ENCODE measurements around the gene HECW1. TPM values are rescaled to one million over a fixed set of nuclear protein-coding genes. Genes with fewer than 3 reads are reported as not detected.
A peak's percentile ranks its signal among the peaks of the same experiment; 100 is the strongest.

Gene HECW1
- total and polyA plus RNA-seq, 5 donors from 2014 or later, result 0.11 to 0.68 (median 0.34) TPM; not detected in 1

GRCh38 chr7:43362652-43363034 lies 250.2 kb downstream of the HECW1 start:
- H3K4me3 Mint-ChIP-seq, result no peak overlapping the region
- H3K9me3 Mint-ChIP-seq, result peaks cover 0 to 2% (median 0%) of the 10 kb centered on the region in 7 donors
- DNase-seq (no peak), ATAC-seq (ENCODE audit: low read depth in 2 of 2) (no peak)
- Histone ChIP-seq H3K36me3 (ENCODE audit: control insufficient read depth, insufficient read depth, low read length) (no peaks in the 10 kb centered on the region), H3K9me3 (ENCODE audit: control insufficient read depth in 2 of 2, low read length in 2 of 2) (no peaks in the 10 kb centered on the region), H3K27ac (ENCODE audit: insufficient read depth, low read length, poor library complexity, severe bottlenecking) (no peak overlapping the region), H3K4me3 (ENCODE audit: low read depth, low read length) (no peak overlapping the region), H3K27me3 (ENCODE audit: control insufficient read depth, insufficient read depth, low read length) (no peaks in the 10 kb centered on the region), H3K4me1 (ENCODE audit: control insufficient read depth, insufficient read depth, low read length, poor library complexity, severe bottlenecking) (no peaks in the 10 kb centered on the region)
- H3K4me1 Mint-ChIP-seq, result no peaks in the 10 kb centered on the region
- no peaks in the 10 kb centered on the region for H3K36me3 Mint-ChIP-seq
- peaks cover 9% of the 10 kb centered on the region for H3K27me3 Mint-ChIP-seq
- H3K27ac Mint-ChIP-seq, result no peak overlapping the region

DNA sequence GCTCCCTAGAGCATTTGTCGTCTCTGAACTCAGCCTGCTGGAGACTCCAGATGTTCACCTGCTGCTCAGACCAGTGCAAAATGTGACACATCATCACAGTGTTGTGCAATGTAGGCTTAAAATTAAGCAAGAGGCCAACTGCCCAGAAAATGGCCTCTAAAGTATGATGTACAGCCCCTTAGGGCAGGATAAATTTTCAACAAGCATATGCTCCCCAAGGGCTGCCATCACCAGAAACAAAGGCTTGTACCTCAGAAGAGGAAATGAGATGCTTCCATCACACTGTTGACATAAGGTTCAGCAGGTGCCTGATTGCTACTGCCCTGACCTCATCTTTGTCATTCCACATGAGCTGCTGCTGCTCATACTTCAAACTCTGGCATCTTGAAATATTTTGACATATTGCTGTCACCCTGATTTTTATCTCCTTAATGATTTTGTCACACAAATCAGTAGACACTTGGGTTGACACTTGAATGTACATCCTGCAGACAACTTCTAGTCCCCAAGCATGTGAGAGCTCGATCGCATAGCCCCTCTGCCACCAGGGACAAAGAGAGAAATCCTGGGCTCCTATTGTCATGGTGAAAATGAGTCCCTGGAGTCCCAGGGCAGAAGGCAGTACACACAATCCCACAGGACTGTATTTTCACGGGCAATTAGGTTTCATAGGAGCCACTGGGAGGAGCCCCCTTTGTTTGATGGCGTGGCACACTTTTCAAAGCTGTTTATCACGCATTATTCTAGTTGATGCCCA lies 250.8 kb downstream of the HECW1 start:
- H3K4me3 ChIP-seq (ENCODE audit: low read depth, low read length), result no peak overlapping the region
- H3K4me1 ChIP-seq (ENCODE audit: control insufficient read depth, insufficient read depth, low read length, poor library complexity, severe bottlenecking), result no peaks in the 10 kb centered on the region
- Mint-ChIP-seq H3K4me1 (no peaks in the 10 kb centered on the region), H3K4me3 (no peak overlapping the region), H3K27me3 (peaks cover 13% of the 10 kb centered on the region), H3K27ac (no peak overlapping the region), H3K9me3 (peaks cover 0 to 2% (median 0%) of the 10 kb centered on the region in 7 donors), H3K36me3 (no peaks in the 10 kb centered on the region)
- no peaks in the 10 kb centered on the region for H3K9me3 ChIP-seq (ENCODE audit: control insufficient read depth in 2 of 2, low read length in 2 of 2)
- DNase-seq (no peak), ATAC-seq (ENCODE audit: low read depth in 2 of 2) (no peak)
- H3K27me3 ChIP-seq (ENCODE audit: control insufficient read depth, insufficient read depth, low read length), result no peaks in the 10 kb centered on the region
- no peaks in the 10 kb centered on the region for H3K36me3 ChIP-seq (ENCODE audit: control insufficient read depth, insufficient read depth, low read length)
- no peak overlapping the region for H3K27ac ChIP-seq (ENCODE audit: insufficient read depth, low read length, poor library complexity, severe bottlenecking)

GRCh38 chr7:43364391-43364790 lies 251.9 kb downstream of the HECW1 start:
- DNase-seq, result no peak
- Histone ChIP-seq H3K9me3 (ENCODE audit: control insufficient read depth in 2 of 2, low read length in 2 of 2) (no peaks in the 10 kb centered on the region), H3K4me1 (ENCODE audit: control insufficient read depth, insufficient read depth, low read length, poor library complexity, severe bottlenecking) (no peaks in the 10 kb centered on the region), H3K4me3 (ENCODE audit: low read depth, low read length) (no peak overlapping the region), H3K27ac (ENCODE audit: insufficient read depth, low read length, poor library complexity, severe bottlenecking) (no peak overlapping the region), H3K36me3 (ENCODE audit: control insufficient read depth, insufficient read depth, low read length) (no peaks in the 10 kb centered on the region), H3K27me3 (ENCODE audit: control insufficient read depth, insufficient read depth, low read length) (no peaks in the 10 kb centered on the region)
- Mint-ChIP-seq H3K4me1 (no peaks in the 10 kb centered on the region), H3K27me3 (peaks cover 13% of the 10 kb centered on the region), H3K27ac (no peak overlapping the region), H3K36me3 (no peaks in the 10 kb centered on the region), H3K9me3 (peaks cover 0 to 2% (median 0%) of the 10 kb centered on the region in 7 donors), H3K4me3 (no peak overlapping the region)
- no peak for ATAC-seq (ENCODE audit: low read depth in 2 of 2)

- Mint-ChIP-seq H3K36me3 (no peaks in the 10 kb centered on the region), H3K9me3 (peaks cover 0 to 5% (median 0%) of the 10 kb centered on the region in 7 donors)
Measured at GRCh38 chr7:43372676-43373355, 260.4 kb downstream of the HECW1 start.

DNA sequence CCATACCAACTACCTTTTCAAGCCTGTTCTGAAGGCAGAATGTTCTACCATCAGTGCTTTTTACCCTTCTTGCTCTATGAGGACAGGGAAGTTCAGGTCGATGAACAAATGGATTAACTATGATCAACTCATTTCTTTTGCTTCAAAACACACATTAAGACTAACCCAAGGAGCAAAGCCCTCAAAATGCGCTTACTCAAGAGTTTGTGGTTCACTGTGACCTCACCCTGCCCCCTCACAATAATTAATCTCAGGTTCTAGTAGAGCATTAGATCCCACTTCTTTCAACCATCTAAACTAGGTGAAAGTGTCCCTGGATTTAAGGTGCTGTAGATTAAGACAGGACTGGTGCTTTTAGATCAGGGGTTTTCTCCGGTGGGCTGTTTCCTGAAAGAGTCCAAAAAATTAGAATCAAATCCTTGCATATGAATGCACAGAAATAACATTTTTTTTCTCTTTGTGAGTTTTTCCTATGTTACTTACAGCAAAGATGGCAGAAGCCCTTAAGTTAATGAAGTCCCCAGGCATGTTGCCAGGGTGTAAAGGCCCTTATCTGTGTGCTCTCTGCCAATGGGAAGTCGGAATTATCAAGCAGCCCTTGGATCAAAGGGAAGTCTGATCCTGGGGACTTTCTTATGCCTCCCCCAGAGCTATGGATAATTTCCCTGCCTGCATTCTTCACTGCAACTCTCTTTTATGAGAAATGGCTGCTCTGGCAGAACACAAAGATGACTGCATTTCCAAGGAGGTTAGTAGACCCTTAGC lies 264.9 kb downstream of the HECW1 start:
- no peak overlapping the region for H3K4me3 Mint-ChIP-seq
- H3K9me3 Mint-ChIP-seq, result peaks cover 0 to 5% (median 0%) of the 10 kb centered on the region in 7 donors
- ATAC-seq (ENCODE audit: low read depth in 2 of 2) (no peak), DNase-seq (no peak)
- H3K4me1 Mint-ChIP-seq, result no peaks in the 10 kb centered on the region
- peak overlapping the region in 1 of 3 donors; percentile 70 for H3K27ac Mint-ChIP-seq
- H3K4me1 ChIP-seq (ENCODE audit: control insufficient read depth, insufficient read depth, low read length, poor library complexity, severe bottlenecking), result no peaks in the 10 kb centered on the region
- no peaks in the 10 kb centered on the region for H3K36me3 Mint-ChIP-seq
- no peak overlapping the region for H3K4me3 ChIP-seq (ENCODE audit: low read depth, low read length)
- peaks cover 19% of the 10 kb centered on the region for H3K27me3 Mint-ChIP-seq
- H3K9me3 ChIP-seq (ENCODE audit: control insufficient read depth in 2 of 2, low read length in 2 of 2), result no peaks in the 10 kb centered on the region
- no peak overlapping the region for H3K27ac ChIP-seq (ENCODE audit: insufficient read depth, low read length, poor library complexity, severe bottlenecking)
- peaks cover 5% of the 10 kb centered on the region for H3K27me3 ChIP-seq (ENCODE audit: control insufficient read depth, insufficient read depth, low read length)
- H3K36me3 ChIP-seq (ENCODE audit: control insufficient read depth, insufficient read depth, low read length), result no peaks in the 10 kb centered on the region

More at GRCh38 chr7:43372676-43373355, 260.4 kb downstream of the HECW1 start:
- no peak overlapping the region for H3K4me3 ChIP-seq (ENCODE audit: low read depth, low read length)
- Mint-ChIP-seq H3K4me1 (no peaks in the 10 kb centered on the region), H3K27ac (no peak overlapping the region), H3K4me3 (no peak overlapping the region), H3K27me3 (peaks cover 32% of the 10 kb centered on the region)
- ATAC-seq (ENCODE audit: low read depth in 2 of 2), result no peak
- H3K36me3 ChIP-seq (ENCODE audit: control insufficient read depth, insufficient read depth, low read length), result no peaks in the 10 kb centered on the region
- no peak overlapping the region for H3K27ac ChIP-seq (ENCODE audit: insufficient read depth, low read length, poor library complexity, severe bottlenecking)
- peaks cover 4% of the 10 kb centered on the region for H3K27me3 ChIP-seq (ENCODE audit: control insufficient read depth, insufficient read depth, low read length)
- no peaks in the 10 kb centered on the region for H3K9me3 ChIP-seq (ENCODE audit: control insufficient read depth in 2 of 2, low read length in 2 of 2)
- H3K4me1 ChIP-seq (ENCODE audit: control insufficient read depth, insufficient read depth, low read length, poor library complexity, severe bottlenecking), result no peaks in the 10 kb centered on the region
- no peak for DNase-seq

- no peak overlapping the region for H3K27ac Mint-ChIP-seq
- H3K9me3 Mint-ChIP-seq, result peaks cover 0 to 2% (median 0%) of the 10 kb centered on the region in 7 donors
- Histone ChIP-seq H3K27ac (ENCODE audit: insufficient read depth, low read length, poor library complexity, severe bottlenecking) (no peak overlapping the region), H3K4me1 (ENCODE audit: control insufficient read depth, insufficient read depth, low read length, poor library complexity, severe bottlenecking) (no peaks in the 10 kb centered on the region), H3K9me3 (ENCODE audit: control insufficient read depth in 2 of 2, low read length in 2 of 2) (no peaks in the 10 kb centered on the region), H3K36me3 (ENCODE audit: control insufficient read depth, insufficient read depth, low read length) (no peaks in the 10 kb centered on the region), H3K27me3 (ENCODE audit: control insufficient read depth, insufficient read depth, low read length) (peaks cover 1% of the 10 kb centered on the region), H3K4me3 (ENCODE audit: low read depth, low read length) (no peak overlapping the region)
- no peak overlapping the region for H3K4me3 Mint-ChIP-seq
- H3K36me3 Mint-ChIP-seq, result no peaks in the 10 kb centered on the region
- peaks cover 18% of the 10 kb centered on the region for H3K27me3 Mint-ChIP-seq
- no peak for DNase-seq
- ATAC-seq (ENCODE audit: low read depth in 2 of 2), result no peak
- no peaks in the 10 kb centered on the region for H3K4me1 Mint-ChIP-seq
Measured at GRCh38 chr7:43379210-43379609, 266.8 kb downstream of the HECW1 start.

- Mint-ChIP-seq H3K27ac (no peak overlapping the region), H3K4me1 (peaks cover 0 to 5% (median 0%) of the 10 kb centered on the region in 4 donors), H3K27me3 (peaks cover 20% of the 10 kb centered on the region), H3K9me3 (peaks cover 0 to 5% (median 0%) of the 10 kb centered on the region in 7 donors), H3K36me3 (no peaks in the 10 kb centered on the region), H3K4me3 (no peak overlapping the region)
- DNase-seq (no peak), ATAC-seq (ENCODE audit: low read depth in 2 of 2) (no peak)
- H3K4me1 ChIP-seq (ENCODE audit: control insufficient read depth, insufficient read depth, low read length, poor library complexity, severe bottlenecking), result no peaks in the 10 kb centered on the region
- H3K9me3 ChIP-seq (ENCODE audit: control insufficient read depth in 2 of 2, low read length in 2 of 2), result no peaks in the 10 kb centered on the region
- no peak overlapping the region for H3K4me3 ChIP-seq (ENCODE audit: low read depth, low read length)
- H3K36me3 ChIP-seq (ENCODE audit: control insufficient read depth, insufficient read depth, low read length), result no peaks in the 10 kb centered on the region
- H3K27ac ChIP-seq (ENCODE audit: insufficient read depth, low read length, poor library complexity, severe bottlenecking), result no peak overlapping the region
- H3K27me3 ChIP-seq (ENCODE audit: control insufficient read depth, insufficient read depth, low read length), result peaks cover 1% of the 10 kb centered on the region
Measured at GRCh38 chr7:43384616-43385308, 272.3 kb downstream of the HECW1 start.
